Ascending aorta (tissue), 2 donors: Measurements from ENCODE around the gene CIAO3. TPM values are rescaled to one million over a fixed set of nuclear protein-coding genes. Genes with fewer than 3 reads are reported as not detected.
"Not testable (repeated sequence)": the region's sequence is repeated elsewhere in the genome, so short reads cannot be mapped to it uniquely, and the experiment has no call there.

Experiments used
- DNase-seq, 2 donors: peaks; one replicate each; pipeline ENCODE4 v3.0.0-alpha.2; 2019; ENCODE audit warnings: low spot score in 2 of 2
- H3K27ac ChIP-seq, 2 donors: fragments of 200-600 bp; sonication (generic); one replicate each; pipeline ENCODE4 v1.5.1; 2016 to 2017; ENCODE audit warnings: mild to moderate bottlenecking in 1 of 2
- H3K27me3 ChIP-seq: fragments of 200-600 bp; sonication (generic); one replicate; pipeline ENCODE4 v1.5.1; 2017
- H3K36me3 ChIP-seq, 2 donors: fragments of 200-600 bp; sonication (generic); one replicate each; pipeline ENCODE4 v1.5.1; 2016
- H3K4me1 ChIP-seq, 2 donors: fragments of 200-600 bp; sonication (generic); one replicate each; pipeline ENCODE4 v1.5.1; 2016 to 2017; ENCODE audit warnings: mild to moderate bottlenecking in 1 of 2
- H3K4me3 ChIP-seq, 2 donors: fragments of 200-600 bp; sonication (generic); one replicate each; pipeline ENCODE4 v1.5.1; 2016 to 2017; ENCODE audit warnings: mild to moderate bottlenecking in 1 of 2
- H3K9me3 ChIP-seq, 2 donors: fragments of 200-600 bp; sonication (generic); one replicate each; pipeline ENCODE4 v1.5.1; 2016
- intact Hi-C: fragments of 100-400 bp; cut with DNase I; formaldehyde crosslinking; loops from one replicate; pipeline ENCODE4 v1.15.1; 2023
- total RNA-seq: library from RNA; depleted of rRNA; stranded (reverse); fragments of >200 nt; gene quantifications from one replicate; pipeline ENCODE4 v1.1.0, GENCODE V29; 2016
- TF ChIP-seq, protein P1 (sequence below), 3 experiments: fragments of 200-600 bp in 2 of 3; fragments of 450-650 bp in 1 of 3; sonication (generic) in 2 of 3; IDR thresholded peaks; one replicate each; pipeline ENCODE4 v1.5.1; 2016 to 2019; ENCODE audit warnings: antibody characterized with exemption in 3 of 3, mild to moderate bottlenecking in 1 of 3, moderate library complexity in 1 of 3

Gene CIAO3
- total RNA-seq, 1 donor from 2014 or later = 103 TPM

DNA sequence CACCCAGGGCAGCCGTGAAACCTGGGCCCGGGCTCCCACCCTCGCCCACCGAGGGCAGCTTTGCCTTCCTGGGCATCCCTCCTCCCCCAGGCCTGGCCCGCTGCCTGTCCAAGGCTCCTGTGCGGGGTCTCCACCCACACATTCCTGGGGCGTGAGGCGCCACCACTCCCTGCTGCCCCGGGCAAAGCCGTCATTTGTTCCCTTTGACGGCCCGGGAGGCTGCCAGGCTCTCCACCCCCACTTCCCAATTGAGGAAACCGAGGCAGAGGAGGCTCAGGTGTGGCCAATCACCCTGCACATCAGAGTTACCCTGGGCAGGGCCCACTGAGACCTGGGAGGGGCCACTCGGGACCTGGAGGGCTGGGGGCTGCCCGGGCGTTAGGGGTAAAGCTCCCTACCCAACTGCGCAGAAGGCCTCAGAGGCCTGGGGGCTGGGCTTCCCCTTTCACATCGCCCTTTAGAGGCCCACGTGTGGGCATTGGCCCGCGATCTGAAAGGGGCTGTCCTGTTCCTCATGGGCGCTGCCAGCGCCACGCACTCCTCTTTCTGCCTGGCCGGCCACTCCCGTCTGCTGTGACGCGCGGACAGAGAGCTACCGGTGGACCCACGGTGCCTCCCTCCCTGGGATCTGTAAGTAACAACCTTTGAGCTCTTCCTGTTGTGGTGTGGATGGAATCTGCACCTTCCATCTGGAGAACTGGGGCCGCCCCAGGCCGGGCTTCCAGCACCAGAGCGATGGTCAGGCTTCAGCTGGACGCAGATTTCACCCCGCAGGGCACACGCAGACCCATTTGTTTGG lies 19.9 kb upstream of the CIAO3 start, which contains the start of gene MSLN:
Gene MSLN (plus strand): TSS at position 190 of the 799 bp plus-strand sequence. CDS start 1,947 bp downstream, outside the sequence.
- no peaks in the 10 kb centered on the region for H3K4me1 ChIP-seq
- no peak for DNase-seq
- no peaks in the 10 kb centered on the region for H3K9me3 ChIP-seq
- TF ChIP-seq, protein P1, sequence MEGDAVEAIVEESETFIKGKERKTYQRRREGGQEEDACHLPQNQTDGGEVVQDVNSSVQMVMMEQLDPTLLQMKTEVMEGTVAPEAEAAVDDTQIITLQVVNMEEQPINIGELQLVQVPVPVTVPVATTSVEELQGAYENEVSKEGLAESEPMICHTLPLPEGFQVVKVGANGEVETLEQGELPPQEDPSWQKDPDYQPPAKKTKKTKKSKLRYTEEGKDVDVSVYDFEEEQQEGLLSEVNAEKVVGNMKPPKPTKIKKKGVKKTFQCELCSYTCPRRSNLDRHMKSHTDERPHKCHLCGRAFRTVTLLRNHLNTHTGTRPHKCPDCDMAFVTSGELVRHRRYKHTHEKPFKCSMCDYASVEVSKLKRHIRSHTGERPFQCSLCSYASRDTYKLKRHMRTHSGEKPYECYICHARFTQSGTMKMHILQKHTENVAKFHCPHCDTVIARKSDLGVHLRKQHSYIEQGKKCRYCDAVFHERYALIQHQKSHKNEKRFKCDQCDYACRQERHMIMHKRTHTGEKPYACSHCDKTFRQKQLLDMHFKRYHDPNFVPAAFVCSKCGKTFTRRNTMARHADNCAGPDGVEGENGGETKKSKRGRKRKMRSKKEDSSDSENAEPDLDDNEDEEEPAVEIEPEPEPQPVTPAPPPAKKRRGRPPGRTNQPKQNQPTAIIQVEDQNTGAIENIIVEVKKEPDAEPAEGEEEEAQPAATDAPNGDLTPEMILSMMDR (IDR thresholded peaks at IDR 0.05) = no peak
- no peak within 1 kb of the TSS for H3K27ac ChIP-seq
- no peaks in the 10 kb centered on the region for H3K36me3 ChIP-seq
- H3K27me3 ChIP-seq = no peaks in the 10 kb centered on the region
- no peak within 1 kb of the TSS for H3K4me3 ChIP-seq
- intact Hi-C loops = no loop called here

DNA sequence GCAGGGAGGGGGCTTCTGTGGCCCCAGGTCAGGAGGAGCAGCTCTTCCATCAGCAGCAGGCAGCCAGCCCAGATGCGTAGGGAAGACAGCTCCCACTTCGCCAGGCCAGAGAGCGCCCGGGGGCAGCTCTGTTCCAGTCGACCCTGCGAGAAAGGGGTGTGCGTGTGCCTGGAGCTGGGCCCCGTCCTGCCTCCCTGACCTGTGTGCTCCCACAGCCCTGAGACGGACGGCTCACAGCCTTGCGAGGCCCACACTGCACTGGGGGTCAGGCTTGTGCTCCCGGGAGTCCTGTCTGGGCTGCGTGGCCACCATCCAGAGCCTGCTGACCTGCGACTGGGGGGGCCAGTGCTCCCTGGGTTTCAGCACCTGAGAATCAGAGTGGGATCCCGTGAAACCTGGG lies 19.3 kb upstream of the CIAO3 start:
- Histone ChIP-seq H3K27ac (no peak overlapping the region), H3K4me3 (no peak overlapping the region), H3K4me1 (no peaks in the 10 kb centered on the region), H3K36me3 (no peaks in the 10 kb centered on the region), H3K9me3 (no peaks in the 10 kb centered on the region), H3K27me3 (no peaks in the 10 kb centered on the region)
- TF ChIP-seq, protein P1 (IDR thresholded peaks at IDR 0.05) = no peak
- intact Hi-C loops = no loop called here
- DNase-seq = no peak

DNA sequence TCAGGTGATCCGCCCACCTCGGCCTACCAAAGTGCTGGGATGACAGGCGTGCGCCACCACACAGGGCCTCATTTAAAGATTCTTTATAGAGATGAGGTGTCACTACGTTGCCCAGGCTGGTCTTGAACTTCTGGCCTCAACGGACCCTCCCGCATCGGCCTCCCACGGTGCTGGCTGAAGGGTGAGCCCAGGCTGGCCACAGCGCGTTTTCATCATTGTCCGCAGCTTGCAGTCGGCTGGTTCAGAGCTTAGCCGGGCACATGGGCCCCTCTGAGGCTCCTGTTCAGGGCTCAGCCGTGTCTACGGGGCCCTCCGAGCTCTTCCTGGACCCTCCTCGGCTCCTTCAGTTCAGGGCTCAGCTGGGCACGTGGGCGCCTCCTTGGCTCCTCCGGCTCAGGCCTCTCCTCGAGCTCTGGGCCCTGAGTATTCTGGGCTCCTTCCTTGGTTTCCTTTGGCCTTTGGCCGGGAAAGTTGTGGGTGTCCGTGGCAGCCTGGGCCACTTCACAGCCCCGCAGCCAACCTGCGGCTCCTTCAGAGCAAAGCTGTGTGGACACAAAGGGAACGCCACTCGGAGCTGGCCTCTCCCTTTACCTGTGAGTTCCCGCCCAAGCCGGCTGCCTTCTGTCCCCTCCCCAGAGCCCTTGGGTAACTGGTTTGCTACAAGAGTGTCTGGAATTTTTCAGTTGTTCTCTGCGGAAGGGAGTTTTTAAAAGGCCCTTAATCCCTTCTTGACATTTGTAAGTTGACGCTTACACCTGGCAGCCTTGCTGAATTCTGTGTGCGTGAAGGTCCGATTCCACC lies 18.5 kb upstream of the CIAO3 start:
- intact Hi-C loops = no loop called here

DNA sequence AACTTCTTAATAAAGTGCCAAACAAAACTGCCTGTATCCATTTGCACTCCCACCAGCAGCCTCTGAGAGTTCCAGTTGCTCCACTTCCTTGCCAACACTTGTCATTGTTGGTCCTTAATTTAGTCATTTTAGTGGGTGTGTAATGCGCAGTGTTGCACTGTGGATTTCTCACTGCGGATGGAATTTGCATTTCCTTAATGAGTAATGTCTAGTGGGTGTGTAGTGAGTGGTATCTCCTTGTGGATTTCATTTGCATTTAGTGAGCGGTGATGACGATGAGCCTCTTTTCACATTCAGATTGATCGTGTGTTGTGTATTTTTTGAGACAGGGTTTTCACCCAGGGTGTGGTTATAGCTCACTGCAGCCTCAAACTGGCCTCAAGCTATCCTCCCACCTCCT lies 15.6 kb upstream of the CIAO3 start:
- Histone ChIP-seq H3K4me1 (no peaks in the 10 kb centered on the region), H3K27me3 (no peaks in the 10 kb centered on the region), H3K4me3 (no peak overlapping the region), H3K27ac (no peak overlapping the region), H3K9me3 (no peaks in the 10 kb centered on the region), H3K36me3 (no peaks in the 10 kb centered on the region)
- TF ChIP-seq, protein P1 (IDR thresholded peaks at IDR 0.05) = no peak
- intact Hi-C loops = no loop called here
- DNase-seq = no peak

More for the DNA sequence above, 18.5 kb upstream of the CIAO3 start:
- no peaks in the 10 kb centered on the region for H3K36me3 ChIP-seq
- no peak for DNase-seq
- H3K4me3 ChIP-seq = no peak overlapping the region
- H3K9me3 ChIP-seq = no peaks in the 10 kb centered on the region
- H3K4me1 ChIP-seq = no peaks in the 10 kb centered on the region
- TF ChIP-seq, protein P1 (IDR thresholded peaks at IDR 0.05) = no peak
- no peaks in the 10 kb centered on the region for H3K27me3 ChIP-seq
- no peak overlapping the region for H3K27ac ChIP-seq

DNA sequence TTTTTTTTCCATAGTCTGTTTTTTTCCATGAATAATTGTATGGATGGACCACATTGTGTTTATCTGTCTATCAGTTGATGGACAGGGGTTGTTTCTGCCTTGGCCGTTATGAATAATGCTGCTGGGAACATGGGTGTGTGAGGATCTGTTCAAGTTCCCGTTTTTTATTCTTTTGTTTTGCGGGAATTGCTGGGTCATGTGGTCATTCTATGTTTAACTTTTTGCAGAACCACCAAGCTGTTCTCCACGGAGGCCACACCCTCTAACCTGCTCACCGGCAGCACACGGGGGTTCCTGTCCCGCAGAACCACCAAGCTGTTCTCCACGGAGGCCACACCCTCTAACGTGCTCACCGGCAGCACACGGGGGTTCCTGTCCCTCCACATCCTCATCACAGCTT lies 13.9 kb upstream of the CIAO3 start:
- no peaks in the 10 kb centered on the region for H3K9me3 ChIP-seq
- no peak for DNase-seq
- TF ChIP-seq, protein P1 (IDR thresholded peaks at IDR 0.05) = no peak
- intact Hi-C loops = no loop called here
- H3K27me3 ChIP-seq = no peaks in the 10 kb centered on the region
- H3K4me1 ChIP-seq = no peaks in the 10 kb centered on the region
- H3K36me3 ChIP-seq = no peaks in the 10 kb centered on the region
- no peak overlapping the region for H3K27ac ChIP-seq
- H3K4me3 ChIP-seq = no peak overlapping the region

DNA sequence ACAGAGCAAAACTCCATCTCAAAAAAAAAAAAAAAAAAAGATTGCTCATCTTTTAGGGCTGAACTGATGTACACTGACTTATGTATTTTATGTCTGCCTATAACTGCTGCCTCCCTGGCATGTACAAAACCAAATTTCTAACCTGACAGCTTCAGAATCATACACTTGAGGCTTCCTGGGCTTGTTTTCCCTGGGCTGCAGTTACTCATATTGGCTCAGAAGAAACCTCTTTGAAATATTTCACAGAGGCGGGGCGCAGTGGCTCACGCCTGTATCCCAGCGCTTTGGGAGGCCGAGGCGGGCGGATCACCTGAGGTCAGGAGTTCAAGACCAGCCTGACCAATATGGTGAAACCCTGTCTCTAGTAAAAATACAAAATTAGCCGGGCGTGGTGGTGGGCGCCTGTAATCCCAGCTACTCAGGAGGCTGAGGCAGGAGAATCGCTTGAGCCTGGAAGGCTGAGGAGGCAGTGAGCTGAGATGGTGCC lies 13.4 kb upstream of the CIAO3 start:
- H3K4me3 ChIP-seq, H3K27ac ChIP-seq, intact Hi-C loops, H3K4me1 ChIP-seq, H3K27me3 ChIP-seq, H3K9me3 ChIP-seq, DNase-seq, H3K36me3 ChIP-seq: not testable (repeated sequence)
